Esophagus muscularis mucosa (tissue), 4 donors: ENCODE results near the gene YDJC. TPM values are rescaled to one million over a fixed set of nuclear protein-coding genes. Genes with fewer than 3 reads are reported as not detected.
"Not testable (repeated sequence)": the region's sequence is repeated elsewhere in the genome, so short reads cannot be mapped to it uniquely, and the experiment has no call there.

ENCODE experiments used
- DNase-seq: peaks from one replicate; pipeline ENCODE4 v3.0.0-alpha.2; 2017; ENCODE audit errors: extremely low spot score
- H3K27ac ChIP-seq, 4 donors: fragments of 200-600 bp; sonication (generic); replicated peaks in 1 of 4; 1 replicate in 3 of 4; 2 replicates in 1 of 4; pipeline ENCODE4 v1.5.1; 2016 to 2019; ENCODE audit warnings: mild to moderate bottlenecking in 1 of 4
- H3K27me3 ChIP-seq, 4 donors: fragments of 200-600 bp; sonication (generic); one replicate each; pipeline versions ENCODE4 v1.5.1 to v1.6.0; 2016 to 2019
- H3K36me3 ChIP-seq, 4 donors: fragments of 200-600 bp; sonication (generic); one replicate each; pipeline ENCODE4 v1.5.1; 2016 to 2019
- H3K4me1 ChIP-seq, 4 donors: fragments of 200-600 bp; sonication (generic); one replicate each; pipeline ENCODE4 v1.5.1; 2016 to 2019
- H3K4me3 ChIP-seq, 4 donors: fragments of 200-600 bp; sonication (generic); 1 replicate in 2 of 4; 2 replicates in 2 of 4; pipeline ENCODE4 v1.5.1; 2016 to 2019; ENCODE audit warnings: mild to moderate bottlenecking in 4 of 4, moderate library complexity in 1 of 4
- H3K9me3 ChIP-seq, 4 donors: fragments of 200-600 bp; sonication (generic); 1 replicate in 3 of 4; 2 replicates in 1 of 4; pipeline ENCODE4 v1.5.1; 2016 to 2019
- CTCF ChIP-seq, 3 experiments: fragments of 200-600 bp in 2 of 3; fragments of 450-650 bp in 1 of 3; sonication (generic) in 2 of 3; IDR thresholded peaks; one replicate each; pipeline ENCODE4 v1.5.1; 2017 to 2019; ENCODE audit warnings: antibody characterized with exemption in 3 of 3, mild to moderate bottlenecking in 2 of 3, moderate library complexity in 1 of 3
- EP300 ChIP-seq: sonication (generic); formaldehyde crosslinking; IDR thresholded peaks from one replicate; pipeline ENCODE4 v1.6.1; 2017; ENCODE audit warnings: antibody characterized with exemption
- POLR2A ChIP-seq: fragments of 450-650 bp; IDR thresholded peaks from one replicate; pipeline ENCODE4 v1.6.1; 2017; ENCODE audit warnings: antibody characterized with exemption, moderate library complexity, mild to moderate bottlenecking, low read depth
- POLR2AphosphoS5 ChIP-seq, 2 donors: sonication (generic); formaldehyde crosslinking; IDR thresholded peaks; one replicate each; pipeline ENCODE4 v1.6.1; 2017; ENCODE audit warnings: antibody characterized with exemption in 2 of 2
- WGBS: methylation state at CpG from one replicate; pipeline ENCODE4 v1.1.5; 2018; 5-methylcytosine and 5-hydroxymethylcytosine counted together
- intact Hi-C: fragments of 100-400 bp; cut with DNase I; formaldehyde crosslinking; loops from one replicate; pipeline ENCODE4 v1.15.1; 2023
- small RNA-seq, 3 donors: library from RNA; depleted of rRNA; stranded (forward); fragments of <200 nt; gene quantifications; one replicate each; pipeline ENCODE3, GENCODE V24; 2016
- total RNA-seq, 4 donors: library from RNA; depleted of rRNA; stranded (reverse); fragments of >200 nt; gene quantifications; one replicate each; pipeline versions ENCODE4 v1.1.0 to v1.2.1, GENCODE V29; 2016

The YDJC gene
- total RNA-seq, 4 donors from 2014 or later: 13.7 to 33.7 (median 26.2) TPM

GRCh38 chr22:21582801-21583740, 46.8 kb downstream of the YDJC start:
- intact Hi-C loops: no loop called here

GRCh38 chr22:21581009-21581713, 48.7 kb downstream of the YDJC start:
- H3K4me3 ChIP-seq, H3K27ac ChIP-seq, intact Hi-C loops, DNase-seq, H3K36me3 ChIP-seq, H3K9me3 ChIP-seq, H3K27me3 ChIP-seq: not testable (repeated sequence)
- 94% methylated on average over 10 of the region's 10 CpGs for WGBS
- H3K4me1 ChIP-seq: peaks cover 25 to 85% (median 66%) of the 10 kb centered on the region in 4 donors

More at GRCh38 chr22:21582801-21583740, 46.8 kb downstream of the YDJC start:
- no peaks in the 10 kb centered on the region for H3K9me3 ChIP-seq
- TF ChIP-seq POLR2A (no peak), EP300 (no peak), CTCF (IDR thresholded peaks at IDR 0.05) (no peak), POLR2AphosphoS5 (IDR thresholded peaks at IDR 0.05) (no peak)
- peaks cover 24 to 89% (median 65%) of the 10 kb centered on the region in 4 donors for H3K4me1 ChIP-seq
- H3K27ac ChIP-seq: no peak overlapping the region
- H3K4me3 ChIP-seq: no peak overlapping the region
- WGBS: 72% methylated on average over 10 of the region's 10 CpGs
- DNase-seq: no peak
- H3K36me3 ChIP-seq: peaks cover 0 to 6% (median 0%) of the 10 kb centered on the region in 4 donors
- H3K27me3 ChIP-seq: no peaks in the 10 kb centered on the region

- H3K4me3 ChIP-seq, H3K9me3 ChIP-seq, H3K27me3 ChIP-seq, DNase-seq, intact Hi-C loops, H3K36me3 ChIP-seq, H3K27ac ChIP-seq: not testable (repeated sequence)
- peaks cover 25 to 80% (median 66%) of the 10 kb centered on the region in 4 donors for H3K4me1 ChIP-seq
- 93% methylated on average over 9 of the region's 9 CpGs for WGBS
Observed at GRCh38 chr22:21580623-21581007, 49.2 kb downstream of the YDJC start.

- Histone ChIP-seq H3K4me1 (peaks cover 28 to 77% (median 67%) of the 10 kb centered on the region in 4 donors), H3K4me3 (no peak overlapping the region), H3K27me3 (no peaks in the 10 kb centered on the region), H3K27ac (no peak overlapping the region), H3K9me3 (no peaks in the 10 kb centered on the region), H3K36me3 (peaks cover 0 to 3% (median 0%) of the 10 kb centered on the region in 4 donors)
- intact Hi-C loops: no loop called here
- 72% methylated on average over 6 of the region's 6 CpGs for WGBS
- DNase-seq: no peak
- TF ChIP-seq POLR2AphosphoS5 (IDR thresholded peaks at IDR 0.05) (no peak), EP300 (no peak), CTCF (IDR thresholded peaks at IDR 0.05) (no peak), POLR2A (no peak)
Observed at GRCh38 chr22:21579474-21579851, 50.4 kb downstream of the YDJC start.

Small RNA genes within 50 kb of the gene (small RNA-seq; reads per million reads assigned to genes)
- 0.17 to 0.74 (median 0.17) reads per million in 3 donors for gene MIR301B

Other genes with a start within 250 kb of the YDJC start
- gene RIMBP3B, start 246.3 kb downstream of the YDJC start, total RNA-seq: under 1 TPM in 2 of 4 donors, not detected in 2; under 0.01 to 0.11 TPM
- gene HIC2, start 212.7 kb downstream of the YDJC start, total RNA-seq: 1 to 10 TPM; 3.7 to 7.3 (median 5.4) TPM
- gene TMEM191C, start 162.6 kb downstream of the YDJC start, total RNA-seq: 1 to 10 TPM in 2 of 4 donors, under 1 TPM in 1, not detected in 1; 0.99 to 5.1 (median 3.8) TPM
- not detected for gene RIMBP3C, start 78.6 kb downstream of the YDJC start, total RNA-seq
- 10 to 100 TPM; 47.3 to 84.7 (median 65.2) TPM for gene UBE2L3, start 62.3 kb downstream of the YDJC start, total RNA-seq
- under 1 TPM; 0.26 to 0.99 (median 0.55) TPM for gene CCDC116, start 2.7 kb upstream of the YDJC start, total RNA-seq
- 10 to 100 TPM; 22.4 to 40.8 (median 29.3) TPM for gene SDF2L1, start 12.3 kb upstream of the YDJC start, total RNA-seq
- gene PPIL2, start 36.0 kb upstream of the YDJC start, total RNA-seq: 10 to 100 TPM; 16.9 to 34.3 (median 24.7) TPM
- 10 to 100 TPM; 12.0 to 30.7 (median 16.5) TPM for gene YPEL1, start 105.8 kb upstream of the YDJC start, total RNA-seq
- gene MAPK1, start 237.6 kb upstream of the YDJC start, total RNA-seq: 10 to 100 TPM; 44.9 to 87.2 (median 63.5) TPM